Measurements from ENCODE around the gene TPK1.
A peak's percentile ranks its signal among the peaks of the same experiment; 100 is the strongest.

TPK1 gene

GRCh38 chr7:144720710-144721109 lies 115.1 kb downstream of the TPK1 start:
- DNase-seq = no peak

- peak; percentile 48 for DNase-seq
These were observed 115.7 kb downstream of the TPK1 start for GRCh38 chr7:144720149-144720548.

GRCh38 chr7:144717720-144718119 lies 118.1 kb downstream of the TPK1 start:
- no peak for DNase-seq

GRCh38 chr7:144713850-144714249 lies 122.0 kb downstream of the TPK1 start:
- DNase-seq = no peak

GRCh38 chr7:144710791-144711190 lies 125.1 kb downstream of the TPK1 start:
- no peak for DNase-seq

- DNase-seq = no peak
These were observed 126.8 kb downstream of the TPK1 start for GRCh38 chr7:144709066-144709465.

GRCh38 chr7:144691240-144691639 lies 144.6 kb downstream of the TPK1 start:
- DNase-seq = no peak

GRCh38 chr7:144682581-144683280 lies 153.1 kb downstream of the TPK1 start:
- DNase-seq = no peak

- no peak for DNase-seq
These were observed 159.4 kb downstream of the TPK1 start for GRCh38 chr7:144676492-144676891.

GRCh38 chr7:144674550-144674949 lies 161.3 kb downstream of the TPK1 start:
- no peak for DNase-seq

- DNase-seq = no peak
These were observed 163.0 kb downstream of the TPK1 start for GRCh38 chr7:144672869-144673268.

GRCh38 chr7:144671429-144671828 lies 164.4 kb downstream of the TPK1 start:
- no peak for DNase-seq

- peak; percentile 1 for DNase-seq
These were observed 165.6 kb downstream of the TPK1 start for GRCh38 chr7:144670218-144670617.

- DNase-seq = no peak
These were observed 167.3 kb downstream of the TPK1 start for GRCh38 chr7:144668503-144668902.

GRCh38 chr7:144665689-144666381 lies 170.0 kb downstream of the TPK1 start:
- no peak for DNase-seq

GRCh38 chr7:144659211-144659610 lies 176.6 kb downstream of the TPK1 start:
- DNase-seq = no peak

GRCh38 chr7:144656965-144657517 lies 178.8 kb downstream of the TPK1 start:
- DNase-seq = no peak

GRCh38 chr7:144653449-144653848 lies 182.4 kb downstream of the TPK1 start:
- DNase-seq = no peak

- DNase-seq = no peak
These were observed 185.4 kb downstream of the TPK1 start for GRCh38 chr7:144650439-144650838.

- DNase-seq = no peak
These were observed 186.7 kb downstream of the TPK1 start for GRCh38 chr7:144649120-144649519.

GRCh38 chr7:144641389-144642044 lies 194.3 kb downstream of the TPK1 start:
- DNase-seq = peak; percentile 1

- DNase-seq = no peak
These were observed 203.1 kb downstream of the TPK1 start for GRCh38 chr7:144632724-144633123.

- DNase-seq = no peak
These were observed 206.3 kb downstream of the TPK1 start for GRCh38 chr7:144629598-144629997.

- no peak for DNase-seq
These were observed 206.8 kb downstream of the TPK1 start for GRCh38 chr7:144629011-144629410.
